ENCODE data around the gene SBK3.
A peak's percentile ranks its signal among the peaks of the same experiment; 100 is the strongest.
"Not testable (repeated sequence)": the region's sequence is repeated elsewhere in the genome, so short reads cannot be mapped to it uniquely, and the experiment has no call there.

SBK3 gene
- 0 reads per million in 2 donors for total RNA-seq

- no peak for DNase-seq
Observed at GRCh38 chr19:55545443-55545842, at the start of gene SBK3. Gene SBK3 (minus strand): TSS chr19:55545543. CDS start chr19:55545543, 0 bp downstream.

GRCh38 chr19:55593096-55593772, 47.9 kb upstream of the SBK3 start:
- DNase-seq = no peak

DNA sequence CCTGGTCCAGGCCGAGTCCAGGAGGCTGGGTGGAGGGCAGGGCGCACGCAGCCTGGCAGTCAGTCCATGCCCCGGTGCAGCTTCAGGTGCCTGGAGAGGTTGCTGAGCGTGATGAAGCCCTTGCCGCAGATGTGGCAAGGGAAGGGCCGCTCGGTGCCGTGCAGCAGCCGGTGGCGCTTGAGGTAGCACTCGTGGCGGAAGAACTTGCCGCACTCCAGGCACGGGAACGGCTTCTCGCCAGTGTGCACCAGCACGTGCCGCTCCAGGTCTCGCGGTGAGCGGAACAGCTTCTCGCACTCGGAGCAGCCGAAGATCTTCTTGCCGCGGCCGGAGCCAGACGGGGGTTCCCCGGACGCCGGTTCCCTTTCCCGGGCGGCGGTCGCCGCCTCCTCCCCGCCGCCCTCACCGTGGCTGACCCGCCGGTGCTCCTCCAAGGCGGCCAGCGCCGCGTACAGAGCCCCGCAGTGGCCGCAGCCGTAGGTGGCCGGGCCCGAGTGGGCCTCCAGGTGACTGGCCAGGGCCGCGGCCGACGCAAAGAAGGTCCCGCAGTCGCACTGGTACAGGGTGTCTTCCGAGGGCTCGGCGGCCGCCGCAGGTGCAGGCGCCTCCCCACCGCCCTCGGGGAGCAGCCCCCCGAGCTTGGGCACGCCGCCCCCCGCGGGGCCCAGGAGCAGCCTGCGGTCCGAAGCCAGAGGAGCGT, 47.2 kb upstream of the SBK3 start:
- no peak for DNase-seq

GRCh38 chr19:55591555-55591954, 46.2 kb upstream of the SBK3 start:
- no peak for DNase-seq

GRCh38 chr19:55590617-55591016, 45.3 kb upstream of the SBK3 start:
- no peak for DNase-seq

GRCh38 chr19:55590109-55590508, 44.8 kb upstream of the SBK3 start:
- no peak for DNase-seq

- no peak for DNase-seq
Observed at GRCh38 chr19:55588738-55589137, 43.4 kb upstream of the SBK3 start.

DNA sequence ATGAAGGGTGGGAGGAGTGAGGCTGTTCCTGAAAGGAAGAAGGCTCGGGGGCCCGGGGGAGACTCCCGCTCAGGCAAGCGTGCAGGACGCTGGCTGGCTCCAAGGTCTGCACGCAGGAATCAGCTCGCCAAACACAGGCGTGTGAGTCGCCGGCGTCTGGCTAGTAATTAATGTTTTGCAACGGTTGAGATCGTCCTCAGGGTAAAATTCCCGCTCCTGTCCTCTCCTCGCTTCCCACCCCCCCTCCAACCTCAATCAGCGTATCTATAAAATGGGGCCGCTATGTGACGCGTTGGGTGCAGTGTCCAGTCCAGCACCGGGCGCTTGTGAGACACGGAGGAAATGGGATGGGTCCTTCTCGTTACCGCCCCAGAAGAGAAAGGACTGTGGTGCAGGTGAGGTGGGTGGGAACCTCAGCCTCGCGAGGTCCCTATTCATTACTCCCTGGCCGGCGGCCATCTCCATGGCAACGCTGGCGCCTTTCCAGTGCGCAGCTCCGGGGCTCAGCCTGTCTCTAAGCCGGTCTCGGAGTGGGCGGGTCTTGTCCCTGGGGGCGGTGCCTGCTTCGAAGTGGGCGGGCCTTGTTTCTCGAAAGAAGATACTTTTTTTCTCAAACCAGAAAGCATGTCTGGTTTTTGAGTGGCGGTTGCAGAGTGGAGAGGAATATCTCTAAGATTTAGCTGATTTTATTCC, 41.8 kb upstream of the SBK3 start:
- DNase-seq = peak; percentile 92

DNA sequence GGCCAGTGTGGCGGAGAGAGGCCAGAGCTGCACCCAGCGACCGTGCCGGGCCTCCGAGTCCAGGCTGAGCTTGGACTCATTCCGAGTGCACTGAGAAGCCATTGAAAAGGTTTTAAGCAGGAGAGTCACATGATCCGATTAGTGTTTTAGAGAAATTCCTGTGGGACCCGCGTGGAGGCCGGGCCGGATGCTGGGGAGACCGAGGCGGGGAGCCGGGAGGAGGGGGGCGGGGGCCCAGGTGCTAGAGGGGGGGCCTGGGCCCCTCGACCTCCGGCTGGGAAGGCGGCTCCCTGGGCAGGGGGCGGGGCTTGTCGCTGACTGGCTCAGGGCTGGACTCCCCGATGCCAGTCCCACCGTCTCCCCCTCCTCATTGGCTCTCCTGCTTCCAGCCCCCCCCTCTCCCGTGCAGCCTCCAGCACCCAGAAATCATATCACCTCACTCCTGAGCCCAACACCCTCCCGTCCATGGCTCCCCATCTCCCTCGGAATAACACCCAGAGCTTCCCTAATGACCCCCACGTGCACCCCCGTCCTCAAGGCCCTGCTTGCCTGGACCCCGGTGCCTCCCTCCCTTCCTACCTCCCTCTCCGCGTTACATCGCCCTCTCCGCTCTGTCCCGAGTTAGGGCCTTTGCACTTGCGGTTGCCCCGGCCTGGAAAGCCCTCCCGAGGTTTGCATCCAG, 40.5 kb upstream of the SBK3 start:
- DNase-seq = no peak

DNA sequence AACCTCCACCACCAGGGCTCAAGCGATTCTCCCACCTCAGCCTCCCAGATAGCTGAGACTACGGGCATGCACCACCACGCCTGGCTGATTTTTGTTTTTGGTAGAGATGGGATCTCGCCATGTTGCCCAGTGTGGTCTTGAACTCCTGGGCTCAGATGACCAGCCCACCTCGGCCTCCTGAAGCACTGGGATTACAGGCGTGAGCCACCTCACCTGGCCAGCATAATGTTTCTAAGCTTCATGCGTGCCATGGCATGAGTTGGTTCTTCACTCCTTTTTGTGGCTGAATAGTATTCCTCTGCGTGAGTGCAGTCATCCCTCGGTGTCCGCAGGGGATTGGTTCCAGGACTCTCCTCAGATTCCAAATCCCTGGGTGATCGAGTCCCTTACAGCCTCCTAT, 39.5 kb upstream of the SBK3 start:
- DNase-seq = no peak

DNA sequence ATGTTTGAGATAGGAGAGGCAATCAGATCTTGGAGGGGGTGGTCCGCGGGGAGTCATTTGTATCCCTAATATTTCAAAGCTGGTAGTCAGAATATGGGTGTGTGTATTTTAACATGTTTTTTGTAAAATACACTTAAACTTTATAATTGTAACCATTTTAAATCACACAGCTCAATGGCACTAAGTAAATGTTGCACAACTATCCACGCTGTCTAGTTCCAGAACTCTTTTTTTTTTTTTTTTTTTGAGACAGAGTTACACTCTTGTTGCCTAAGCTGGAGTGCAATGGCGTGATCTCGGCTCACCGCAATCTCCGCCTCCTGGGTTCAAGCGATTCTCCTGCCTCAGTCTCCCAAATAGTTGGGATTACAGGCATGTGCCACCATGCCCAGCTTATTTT, 38.6 kb upstream of the SBK3 start:
- DNase-seq = not testable (repeated sequence)

- not testable (repeated sequence) for DNase-seq
Observed at GRCh38 chr19:55582284-55582683, 36.9 kb upstream of the SBK3 start.

- no peak for DNase-seq
Observed at GRCh38 chr19:55581823-55582223, 36.5 kb upstream of the SBK3 start.

GRCh38 chr19:55581145-55581822, 35.9 kb upstream of the SBK3 start:
- no peak for DNase-seq

DNA sequence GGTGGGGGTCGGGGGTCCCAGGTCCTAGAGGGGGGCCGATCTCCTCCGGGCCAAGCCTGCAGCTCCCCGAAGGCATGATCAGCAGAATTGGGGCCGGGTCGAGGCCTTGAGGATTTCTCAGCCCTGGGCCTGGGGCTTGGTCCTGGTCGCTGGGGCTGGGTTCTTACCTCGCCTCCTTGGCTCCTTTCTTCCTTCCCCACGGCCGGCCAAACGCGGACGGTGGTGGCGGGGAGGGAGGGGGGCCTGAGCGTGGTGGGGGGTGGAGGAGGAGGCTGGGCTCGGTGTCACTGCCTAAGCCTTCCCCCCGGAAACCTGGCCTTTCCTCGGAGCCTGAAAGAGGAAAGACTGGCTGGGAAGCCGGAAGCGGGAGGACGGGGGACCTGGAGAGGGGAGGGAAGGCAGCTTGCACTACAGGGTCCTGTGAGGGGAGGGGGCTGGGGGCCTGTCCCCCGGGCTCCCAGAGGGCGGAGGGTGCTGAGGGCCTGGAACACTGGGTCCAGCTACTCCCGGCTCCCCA, 35.3 kb upstream of the SBK3 start, which contains the start of gene ZNF579:
TSS of gene ZNF579 (minus strand) at position 221 of the 517 bp plus-strand sequence. CDS start 1,209 bp downstream, outside the sequence.
- DNase-seq = peak; percentile 61

DNA sequence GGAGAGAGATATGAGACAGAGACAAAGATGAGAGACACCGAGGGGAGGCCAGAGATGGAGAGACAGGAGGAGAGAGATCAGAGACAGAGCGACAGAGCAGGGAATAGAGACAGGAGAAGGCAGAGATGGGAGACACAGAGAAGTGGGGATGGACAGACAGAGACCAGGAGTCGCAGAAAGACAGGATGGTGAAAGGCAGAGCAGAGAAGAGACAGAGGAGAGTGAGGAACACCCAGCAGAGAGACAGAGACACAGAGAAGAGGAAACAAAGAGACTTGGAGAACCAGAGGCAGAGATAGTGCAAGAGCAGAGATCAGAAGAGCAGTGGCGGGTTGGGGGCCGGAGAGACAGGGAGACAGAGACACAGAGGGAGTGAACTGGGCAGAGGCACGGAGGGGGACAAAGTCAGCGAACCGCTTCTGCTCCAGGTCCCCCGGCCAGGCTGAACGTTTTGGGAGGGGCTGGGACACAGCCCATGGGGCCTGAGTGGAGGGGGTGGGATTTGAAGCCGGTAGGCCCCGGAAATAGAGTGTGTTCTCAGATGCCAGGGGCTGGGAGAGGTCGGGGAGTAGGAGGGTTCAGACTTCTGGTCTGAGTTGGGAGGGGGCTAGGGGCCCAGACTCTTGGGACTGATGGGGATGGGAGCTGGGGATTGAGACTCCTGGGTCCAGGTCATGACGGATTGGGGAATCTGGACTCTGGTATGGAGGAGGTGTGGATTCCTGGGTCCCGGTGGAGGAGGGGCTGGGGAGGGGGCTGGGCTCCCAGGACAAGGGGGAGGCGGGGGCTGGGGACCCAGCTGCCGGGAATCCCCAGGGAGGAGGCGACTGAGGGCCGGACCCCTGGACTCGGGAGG, 34.7 kb upstream of the SBK3 start:
- DNase-seq = no peak

DNA sequence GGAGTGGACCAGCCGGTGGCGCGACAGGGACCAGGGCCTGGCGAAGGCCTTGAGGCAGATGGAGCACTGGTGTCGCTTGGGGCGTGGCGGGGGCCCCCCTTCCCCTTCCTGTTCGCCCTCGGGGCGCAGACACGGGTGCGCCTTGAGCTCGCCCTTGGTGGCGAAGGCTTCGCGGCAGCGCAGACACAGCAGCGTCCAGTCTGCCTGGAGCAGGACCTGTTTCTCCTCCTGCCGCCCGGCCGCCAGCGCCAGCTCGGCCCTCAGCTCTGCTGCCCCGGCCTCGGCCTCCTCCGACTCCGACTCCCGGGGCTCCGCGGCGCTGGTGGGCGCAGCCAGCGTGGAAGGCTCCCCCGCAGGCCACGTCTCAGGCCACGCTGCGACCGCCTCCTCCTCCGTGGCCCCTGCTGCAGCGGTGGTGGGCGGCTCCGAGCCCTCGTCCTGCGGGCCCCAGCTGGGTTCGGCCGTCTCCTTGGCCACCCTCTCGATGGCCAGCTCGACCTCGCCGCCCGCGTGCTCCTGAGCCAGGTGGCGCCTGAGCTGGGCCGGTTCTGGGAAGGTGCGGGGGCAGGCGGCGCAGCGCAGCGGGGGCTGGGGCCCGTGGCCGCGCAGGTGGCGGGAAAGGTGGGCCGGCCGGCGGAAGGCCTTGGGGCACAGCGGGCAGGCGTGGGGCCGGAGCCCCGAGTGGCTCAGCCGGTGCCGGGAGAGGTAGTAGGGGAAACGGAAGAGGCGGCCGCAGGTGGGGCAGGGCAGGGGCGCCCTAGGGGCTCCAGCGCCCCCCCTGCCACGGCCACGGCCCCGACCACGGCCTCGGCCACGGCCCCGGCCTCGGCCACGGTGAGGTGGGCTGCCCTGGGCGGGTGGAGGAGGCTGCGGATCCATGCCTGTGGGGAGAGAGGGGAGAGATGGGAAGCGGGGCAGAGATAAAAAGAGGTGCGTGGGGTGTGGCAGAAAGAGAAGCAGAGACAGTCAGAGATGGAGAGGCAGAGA, 33.7 kb upstream of the SBK3 start:
- DNase-seq = no peak

DNA sequence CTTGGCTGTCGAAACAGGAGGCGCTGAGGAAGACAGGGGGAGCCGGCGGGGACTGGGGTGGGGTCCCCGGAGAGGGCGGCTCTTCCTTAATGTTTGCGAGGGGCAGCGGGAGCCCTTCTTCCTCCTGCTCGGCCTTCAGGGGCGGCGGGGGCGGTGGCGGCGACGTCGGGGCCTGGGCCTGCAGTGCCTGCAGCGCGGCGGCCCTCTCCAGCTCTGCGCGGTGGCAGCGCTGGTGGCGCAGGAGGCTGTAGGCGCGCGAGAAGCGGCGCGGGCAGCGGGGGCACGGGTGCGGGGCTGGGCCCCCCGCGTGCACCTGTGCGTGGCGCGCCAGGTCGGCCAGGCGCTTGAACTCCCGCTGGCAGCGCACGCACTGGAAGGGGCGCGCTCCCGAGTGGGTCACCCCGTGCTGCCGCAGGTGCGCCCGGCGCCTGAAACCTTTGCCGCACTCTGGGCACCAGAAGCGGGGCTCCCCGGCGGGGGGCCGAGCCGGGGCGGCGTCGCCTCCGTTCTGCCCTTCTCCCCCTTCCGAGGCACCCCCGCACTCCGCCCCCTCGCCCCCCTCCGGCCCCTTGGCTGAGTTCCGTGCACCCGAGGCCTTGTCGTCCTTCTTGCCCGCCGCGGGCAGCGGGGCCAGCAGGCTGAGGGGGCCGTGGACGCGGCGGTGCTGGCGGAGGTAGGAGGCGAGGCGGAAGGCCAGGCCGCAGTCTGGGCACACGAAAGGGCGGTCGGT, 32.9 kb upstream of the SBK3 start:
- no peak for DNase-seq

DNA sequence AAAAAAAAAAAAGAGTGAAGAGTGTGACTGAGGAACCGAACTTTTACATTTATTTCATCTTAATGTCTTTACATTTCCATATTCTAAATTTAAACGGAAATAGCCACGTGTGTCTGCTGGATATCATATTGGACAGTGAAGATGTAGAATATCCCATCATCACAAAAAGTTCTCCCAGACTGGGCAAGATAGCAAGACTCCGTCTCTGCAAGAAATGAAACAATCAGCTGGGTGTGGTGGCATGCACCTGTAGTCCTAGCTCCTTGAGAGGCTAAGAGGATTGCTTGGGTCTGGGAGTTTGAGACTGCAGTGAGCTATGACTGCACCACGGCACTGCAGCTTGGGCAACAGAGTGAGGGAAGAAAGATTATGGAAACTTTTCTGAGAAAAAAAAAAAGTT, 31.4 kb upstream of the SBK3 start:
- no peak for DNase-seq
